Skeletal muscle tissue (tissue), 4 donors: ENCODE measurements around the gene AUNIP. TPM values are rescaled to one million over a fixed set of nuclear protein-coding genes. Genes with fewer than 3 reads are reported as not detected.

Experiments
- H3K27ac ChIP-seq: one replicate; pipeline ENCODE4 v1.7.0; 2013; ENCODE audit warnings: mild to moderate bottlenecking, low read depth, low read length, inconsistent platforms
- H3K27me3 ChIP-seq, 3 donors: one replicate each; pipeline ENCODE4 v1.7.0; 2013; ENCODE audit warnings: low read length in 3 of 3; ENCODE audit not compliant: control insufficient read depth in 3 of 3, insufficient read depth in 3 of 3
- H3K36me3 ChIP-seq, 3 donors: one replicate each; pipeline ENCODE4 v1.7.0; 2013; ENCODE audit warnings: low read length in 3 of 3; ENCODE audit not compliant: control insufficient read depth in 3 of 3, insufficient read depth in 3 of 3
- H3K4me1 ChIP-seq, 3 donors: one replicate each; pipeline ENCODE4 v1.7.0; 2013; ENCODE audit warnings: low read length in 3 of 3, mild to moderate bottlenecking in 3 of 3; ENCODE audit not compliant: control insufficient read depth in 3 of 3, insufficient read depth in 3 of 3
- H3K4me3 ChIP-seq, 3 donors: one replicate each; pipeline ENCODE4 v1.7.0; 2013; ENCODE audit warnings: low read length in 3 of 3
- H3K9ac ChIP-seq, 3 donors: one replicate each; pipeline ENCODE4 v1.7.0; 2013; ENCODE audit warnings: low read length in 3 of 3, mild to moderate bottlenecking in 3 of 3, moderate library complexity in 2 of 3, low read depth in 1 of 3
- H3K9me3 ChIP-seq, 3 donors: one replicate each; pipeline ENCODE4 v1.7.0; 2013; ENCODE audit warnings: low read length in 3 of 3; ENCODE audit not compliant: control insufficient read depth in 3 of 3
- total RNA-seq: library from RNA; depleted of rRNA; stranded (reverse); fragments of >200 nt; gene quantifications from one replicate; pipeline ENCODE4 v1.2.3, GENCODE V29; 2014
- donor health status: Osteomylitis.

AUNIP gene
- 1.6 TPM for total RNA-seq

GRCh38 chr1:25858906-25859789, at the start of gene AUNIP:
AUNIP (minus strand) TSS chr1:25859457; CDS start chr1:25859357, 100 bp downstream.
- Histone ChIP-seq H3K4me1 (peaks cover 16 to 22% (median 16%) of the 10 kb centered on the region in 3 donors), H3K36me3 (peaks cover 0 to 4% (median 3%) of the 10 kb centered on the region in 3 donors), H3K4me3 (peak within 1 kb of the TSS; percentile 81 to 83 (median 82)), H3K27ac (peak within 1 kb of the TSS; percentile 64), H3K9ac (peak within 1 kb of the TSS; percentile 74 to 83 (median 74)), H3K27me3 (no peaks in the 10 kb centered on the region), H3K9me3 (no peaks in the 10 kb centered on the region)

- Histone ChIP-seq H3K4me1 (peaks cover 6 to 10% (median 7%) of the 10 kb centered on the region in 3 donors), H3K9ac (no peak overlapping the region), H3K27ac (no peak overlapping the region), H3K36me3 (no peaks in the 10 kb centered on the region), H3K27me3 (no peaks in the 10 kb centered on the region), H3K4me3 (no peak overlapping the region), H3K9me3 (no peaks in the 10 kb centered on the region)
Measured at GRCh38 chr1:25909040-25909439, 49.8 kb upstream of the AUNIP start.

- Histone ChIP-seq H3K27ac (no peak overlapping the region), H3K36me3 (no peaks in the 10 kb centered on the region), H3K27me3 (no peaks in the 10 kb centered on the region), H3K9me3 (no peaks in the 10 kb centered on the region), H3K9ac (no peak overlapping the region), H3K4me1 (peaks cover 6 to 10% (median 7%) of the 10 kb centered on the region in 3 donors), H3K4me3 (no peak overlapping the region)
Measured at GRCh38 chr1:25908161-25908560, 48.9 kb upstream of the AUNIP start.

GRCh38 chr1:25907601-25908000, 48.3 kb upstream of the AUNIP start:
- no peaks in the 10 kb centered on the region for H3K9me3 ChIP-seq
- H3K9ac ChIP-seq: no peak overlapping the region
- no peak overlapping the region for H3K27ac ChIP-seq
- peaks cover 0 to under 1% (median 0%) of the 10 kb centered on the region in 3 donors for H3K36me3 ChIP-seq
- H3K27me3 ChIP-seq: no peaks in the 10 kb centered on the region
- H3K4me3 ChIP-seq: no peak overlapping the region
- peaks cover 6 to 10% (median 7%) of the 10 kb centered on the region in 3 donors for H3K4me1 ChIP-seq

GRCh38 chr1:25906644-25907300, 47.5 kb upstream of the AUNIP start:
- Histone ChIP-seq H3K27me3 (no peaks in the 10 kb centered on the region), H3K4me1 (peaks cover 6 to 10% (median 7%) of the 10 kb centered on the region in 3 donors), H3K9ac (peak overlapping the region; percentile 28 to 68 (median 33)), H3K9me3 (no peaks in the 10 kb centered on the region), H3K4me3 (peak overlapping the region; percentile 43 to 70 (median 66)), H3K36me3 (peaks cover 0 to 4% (median 0%) of the 10 kb centered on the region in 3 donors), H3K27ac (no peak overlapping the region)

GRCh38 chr1:25905680-25906643, 46.7 kb upstream of the AUNIP start, which contains the start of gene STMN1:
STMN1 (minus strand) TSS chr1:25906419; CDS start chr1:25904676, 1,743 bp downstream.
- Histone ChIP-seq H3K9me3 (no peaks in the 10 kb centered on the region), H3K27ac (no peak within 1 kb of the TSS), H3K4me3 (peak within 1 kb of the TSS; percentile 66 to 76 (median 73)), H3K27me3 (no peaks in the 10 kb centered on the region), H3K4me1 (peaks cover 6 to 10% (median 7%) of the 10 kb centered on the region in 3 donors), H3K9ac (peak within 1 kb of the TSS; percentile 33 to 72 (median 68)), H3K36me3 (peaks cover 0 to 9% (median 2%) of the 10 kb centered on the region in 3 donors)

- H3K4me1 ChIP-seq: peaks cover 6 to 10% (median 7%) of the 10 kb centered on the region in 3 donors
- peak overlapping the region; percentile 46 to 72 (median 62) for H3K9ac ChIP-seq
- peaks cover 0 to 16% (median 2%) of the 10 kb centered on the region in 3 donors for H3K36me3 ChIP-seq
- H3K27ac ChIP-seq: no peak overlapping the region
- peak overlapping the region; percentile 66 to 76 (median 73) for H3K4me3 ChIP-seq
- H3K27me3 ChIP-seq: no peaks in the 10 kb centered on the region
- H3K9me3 ChIP-seq: no peaks in the 10 kb centered on the region
Measured at GRCh38 chr1:25904943-25905679, 45.9 kb upstream of the AUNIP start.

GRCh38 chr1:25903986-25904385, 44.7 kb upstream of the AUNIP start:
- H3K36me3 ChIP-seq: peaks cover 0 to 22% (median 3%) of the 10 kb centered on the region in 3 donors
- peaks cover 6 to 10% (median 7%) of the 10 kb centered on the region in 3 donors for H3K4me1 ChIP-seq
- H3K27me3 ChIP-seq: no peaks in the 10 kb centered on the region
- no peak overlapping the region for H3K27ac ChIP-seq
- no peak overlapping the region for H3K4me3 ChIP-seq
- H3K9ac ChIP-seq: no peak overlapping the region
- no peaks in the 10 kb centered on the region for H3K9me3 ChIP-seq

GRCh38 chr1:25902462-25902861, 43.2 kb upstream of the AUNIP start:
- H3K27me3 ChIP-seq: no peaks in the 10 kb centered on the region
- H3K9ac ChIP-seq: no peak overlapping the region
- H3K4me3 ChIP-seq: no peak overlapping the region
- peaks cover 0 to 22% (median 4%) of the 10 kb centered on the region in 3 donors for H3K36me3 ChIP-seq
- H3K27ac ChIP-seq: no peak overlapping the region
- peaks cover 6 to 10% (median 7%) of the 10 kb centered on the region in 3 donors for H3K4me1 ChIP-seq
- no peaks in the 10 kb centered on the region for H3K9me3 ChIP-seq
